SK-N-SH (cell line): ENCODE measurements around the gene TEAD1. TPM values are rescaled to one million over a fixed set of nuclear protein-coding genes. Genes with fewer than 3 reads are reported as not detected.

Experiments used
- CTCF ChIA-PET: fragments of 300-600, 350-600 bp; formaldehyde crosslinking; extraction: SDS; loops from one replicate; lab custom pipeline; 2021; lab: Yijun Ruan, JAX
- POLR2A ChIA-PET: fragments of 350-600 bp; sonication (Branson Sonifier 250); formaldehyde crosslinking; extraction: SDS; loops from one replicate; lab custom pipeline; 2020; ENCODE audit warnings: antibody characterized with exemption, inconsistent platforms; lab: Yijun Ruan, JAX
- DNase-seq: peaks from one replicate; pipeline ENCODE4 v3.0.0; 2012
- H2AFZ ChIP-seq: fragments of 200-600 bp; sonication (generic); 2 replicates; pipeline ENCODE4 v1.8.1; 2016; ENCODE audit warnings: antibody characterized with exemption, mild to moderate bottlenecking, low read depth
- H3F3A ChIP-seq: fragments of 200-600 bp; sonication (generic); replicated peaks from 2 replicates; pipeline ENCODE3; 2016; ENCODE audit warnings: antibody characterized with exemption, mild to moderate bottlenecking; ENCODE audit not compliant: insufficient read depth
- H3K27ac ChIP-seq, 2 experiments: fragments of 200-500 bp in 1 of 2; fragments of 200-600 bp in 1 of 2; sonication (Bioruptor generic) in 1 of 2; sonication (generic), shearing (Covaris generic) in 1 of 2; 2 replicates each; pipeline versions ENCODE4 v1.5.1 to v1.6.1; 2014 to 2016; ENCODE audit warnings: low read depth in 2 of 2, inconsistent platforms in 1 of 2, low read length in 1 of 2, mild to moderate bottlenecking in 1 of 2, mixed read lengths in 1 of 2
- H3K27me3 ChIP-seq: fragments of 200-600 bp; sonication (generic), shearing (Covaris generic); 2 replicates; pipeline ENCODE4 v1.6.1; 2016; ENCODE audit warnings: mixed run types; ENCODE audit not compliant: insufficient read depth
- H3K36me3 ChIP-seq, 2 experiments: fragments of 200-500 bp in 1 of 2; fragments of 200-600 bp in 1 of 2; sonication (Bioruptor generic) in 1 of 2; sonication (generic) in 1 of 2; replicated peaks in 1 of 2; 2 replicates each; pipeline versions ENCODE3 to v1.5.1; 2014 to 2016; ENCODE audit warnings: low read length in 1 of 2, mild to moderate bottlenecking in 1 of 2; ENCODE audit not compliant: insufficient read depth in 2 of 2, control insufficient read depth in 1 of 2
- H3K4me1 ChIP-seq, 2 experiments: fragments of 200-500 bp in 1 of 2; fragments of 200-600 bp in 1 of 2; sonication (Bioruptor generic) in 1 of 2; sonication (generic), shearing (Covaris generic) in 1 of 2; 2 replicates each; pipeline versions ENCODE4 v1.5.1 to v1.6.1; 2014 to 2016; ENCODE audit warnings: low read depth in 1 of 2, low read length in 1 of 2, mixed run types in 1 of 2; ENCODE audit not compliant: insufficient read depth in 2 of 2, control insufficient read depth in 1 of 2
- H3K4me2 ChIP-seq: fragments of 200-600 bp; sonication (generic), shearing (Covaris generic); 2 replicates; pipeline ENCODE4 v1.6.1; 2017; ENCODE audit warnings: mixed run types
- H3K4me3 ChIP-seq, 2 experiments: fragments of 200-500 bp in 1 of 2; fragments of 200-600 bp in 1 of 2; sonication (Bioruptor generic) in 1 of 2; sonication (generic), shearing (Covaris generic) in 1 of 2; 2 replicates each; pipeline versions ENCODE4 v1.5.1 to v1.8.1; 2014 to 2016; ENCODE audit warnings: low read depth in 2 of 2, inconsistent platforms in 1 of 2, low read length in 1 of 2, mild to moderate bottlenecking in 1 of 2, mixed read lengths in 1 of 2, moderate library complexity in 1 of 2
- H3K79me2 ChIP-seq: fragments of 200-600 bp; sonication (generic); 2 replicates; pipeline ENCODE4 v1.8.1; 2017; ENCODE audit warnings: mild to moderate bottlenecking; ENCODE audit not compliant: insufficient read depth
- H3K9ac ChIP-seq: fragments of 200-600 bp; sonication (generic); 2 replicates; pipeline ENCODE4 v1.6.1; 2017; ENCODE audit warnings: mixed run types
- H3K9me2 ChIP-seq: fragments of 200-600 bp; sonication (generic); 2 replicates; pipeline ENCODE4 v1.6.1; 2017; ENCODE audit warnings: mixed run types
- H3K9me3 ChIP-seq: fragments of 200-600 bp; sonication (generic); 2 replicates; pipeline ENCODE4 v1.6.1; 2017; ENCODE audit warnings: mixed run types, mild to moderate bottlenecking, moderate library complexity
- H4K20me1 ChIP-seq: fragments of 200-600 bp; sonication (generic); 2 replicates; pipeline ENCODE4 v1.6.1; 2017; ENCODE audit warnings: mild to moderate bottlenecking, mixed run types; ENCODE audit not compliant: insufficient read depth
- CHD2 ChIP-seq: fragments of 150-350 bp; IDR thresholded peaks from 2 replicates; pipeline ENCODE4 v1.6.1; 2018; ENCODE audit warnings: low read length; ENCODE audit not compliant: partially characterized antibody
- ELF1 ChIP-seq: IDR thresholded peaks from 2 replicates; pipeline ENCODE4 v1.4.0; 2012
- EP300 ChIP-seq, 2 experiments: IDR thresholded peaks; 2 replicates each; pipeline versions ENCODE4 v1.4.0 to v1.6.1; 2012; ENCODE audit warnings: borderline replicate concordance in 1 of 2, low read depth in 1 of 2, low read length in 1 of 2
- FOSL2 ChIP-seq: IDR thresholded peaks from 2 replicates; pipeline ENCODE4 v1.4.0; 2012; ENCODE audit warnings: low read depth, mild to moderate bottlenecking, moderate library complexity, borderline replicate concordance
- GABPA ChIP-seq: IDR thresholded peaks from 2 replicates; pipeline ENCODE4 v1.4.0; 2012; ENCODE audit warnings: low read depth, mild to moderate bottlenecking
- GATA2 ChIP-seq: sonication (generic); formaldehyde crosslinking; IDR thresholded peaks from 2 replicates; pipeline ENCODE4 v1.5.0; 2020; ENCODE audit warnings: mild to moderate bottlenecking, missing genetic modification reagents
- JUND ChIP-seq: IDR thresholded peaks from 2 replicates; pipeline ENCODE4 v1.4.0; 2012
- MAX ChIP-seq: IDR thresholded peaks from 2 replicates; pipeline ENCODE4 v1.4.0; 2012; ENCODE audit warnings: low read depth
- MEF2A ChIP-seq: IDR thresholded peaks from 2 replicates; pipeline ENCODE4 v1.4.0; 2012; ENCODE audit warnings: low read depth, borderline replicate concordance
- NFIC ChIP-seq: IDR thresholded peaks from 2 replicates; pipeline ENCODE4 v1.4.0; 2012; ENCODE audit warnings: borderline replicate concordance
- POLR2AphosphoS5 ChIP-seq: IDR thresholded peaks from 2 replicates; pipeline ENCODE4 v1.6.1; 2012; ENCODE audit warnings: low read depth, low read length
- RAD21 ChIP-seq: IDR thresholded peaks from 2 replicates; pipeline ENCODE4 v1.6.1; 2012; ENCODE audit warnings: mild to moderate bottlenecking, low read length
- RCOR1 ChIP-seq: fragments of 150-350 bp; IDR thresholded peaks from 2 replicates; pipeline ENCODE4 v1.6.1; 2017; ENCODE audit warnings: antibody characterized with exemption, low read length
- RFX5 ChIP-seq: IDR thresholded peaks from 2 replicates; pipeline ENCODE4 v1.6.1; 2012; ENCODE audit warnings: mild to moderate bottlenecking, improper control_type of control experiment, low read length
- RXRA ChIP-seq: IDR thresholded peaks from 2 replicates; pipeline ENCODE4 v1.4.0; 2012; ENCODE audit warnings: low read depth, mild to moderate bottlenecking, borderline replicate concordance
- SIN3A ChIP-seq: IDR thresholded peaks from 2 replicates; pipeline ENCODE4 v1.6.1; 2012; ENCODE audit warnings: low read depth, mild to moderate bottlenecking, low read length, moderate library complexity, borderline replicate concordance
- TCF12 ChIP-seq: IDR thresholded peaks from 2 replicates; pipeline ENCODE4 v1.4.0; 2012
- TEAD4 ChIP-seq: IDR thresholded peaks from 2 replicates; pipeline ENCODE4 v1.4.0; 2012; ENCODE audit warnings: mild to moderate bottlenecking, borderline replicate concordance; ENCODE audit not compliant: insufficient read depth
- WGBS: methylation state at CpG from one replicate; pipeline ENCODE4 v1.1.6; 2017; ENCODE audit warnings: low lambda C conversion rate; 5-methylcytosine and 5-hydroxymethylcytosine counted together
- polyA plus RNA-seq, 3 experiments: library from polyadenylated mRNA; depleted of rRNA; stranded (reverse); fragments of >200 nt; gene quantifications; 2 replicates each; pipeline ENCODE4 v1.2.3, GENCODE V29; 2012
- TF ChIP-seq, protein P1 (sequence below): IDR thresholded peaks from 2 replicates; pipeline ENCODE4; 2012
- TF ChIP-seq, protein P2 (sequence below): IDR thresholded peaks from 2 replicates; pipeline ENCODE4 v1.4.0; 2012; ENCODE audit warnings: low read depth, borderline replicate concordance

The TEAD1 gene
- polyA plus RNA-seq, 1 of the 3 experiments (the other 2 are of a cell fraction), result 31.2 TPM

GRCh38 chr11:12727563-12728211, 53.5 kb downstream of the TEAD1 start:
- Histone ChIP-seq H3K36me3 (no peaks in the 10 kb centered on the region), H3K4me3 (no peak overlapping the region), H3K9me2 (no peaks in the 10 kb centered on the region), H3K4me1 (peaks cover 56 to 57% of the 10 kb centered on the region in 2 experiments), H3K9me3 (no peaks in the 10 kb centered on the region), H3K27me3 (no peaks in the 10 kb centered on the region), H3K27ac (peak overlapping the region; percentile 75 to 89), H3K79me2 (peaks cover 98% of the 10 kb centered on the region), H3F3A (peaks cover 34% of the 10 kb centered on the region), H3K9ac (no peak overlapping the region; the same call in 1 of the 2 replicates), H3K4me2 (peak overlapping the region; percentile 55), H2AFZ (no peak overlapping the region), H4K20me1 (peaks cover 55% of the 10 kb centered on the region)
- ChIA-PET CTCF (no interaction called here), POLR2A (no interaction called here)
- TF ChIP-seq NFIC (peak; percentile 81), CHD2 (no peak), RXRA (0 out of 2 replicates have a peak, but pooled peaks have one; percentile 15), RAD21 (no peak), RCOR1 (no peak), JUND (peak; percentile 25; the same call in 1 of the 2 replicates), POLR2AphosphoS5 (0 out of 2 replicates have a peak, but pooled peaks have one; percentile 18), EP300 (IDR thresholded peaks at IDR 0.05; ENCODE audit: borderline replicate concordance in 1 of 2, low read depth in 1 of 2, low read length in 1 of 2) (peak in 1 of 2 experiments; percentile 44; a peak in 1 of 4 replicates), TCF12 (peak; percentile 56), MAX (0 out of 2 replicates have a peak, but pooled peaks have one; percentile 25)
- TF ChIP-seq, protein P1, sequence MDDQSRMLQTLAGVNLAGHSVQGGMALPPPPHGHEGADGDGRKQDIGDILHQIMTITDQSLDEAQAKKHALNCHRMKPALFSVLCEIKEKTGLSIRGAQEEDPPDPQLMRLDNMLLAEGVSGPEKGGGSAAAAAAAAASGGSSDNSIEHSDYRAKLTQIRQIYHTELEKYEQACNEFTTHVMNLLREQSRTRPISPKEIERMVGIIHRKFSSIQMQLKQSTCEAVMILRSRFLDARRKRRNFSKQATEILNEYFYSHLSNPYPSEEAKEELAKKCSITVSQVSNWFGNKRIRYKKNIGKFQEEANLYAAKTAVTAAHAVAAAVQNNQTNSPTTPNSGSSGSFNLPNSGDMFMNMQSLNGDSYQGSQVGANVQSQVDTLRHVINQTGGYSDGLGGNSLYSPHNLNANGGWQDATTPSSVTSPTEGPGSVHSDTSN, result peak; percentile 51
- TF ChIP-seq, protein P2, sequence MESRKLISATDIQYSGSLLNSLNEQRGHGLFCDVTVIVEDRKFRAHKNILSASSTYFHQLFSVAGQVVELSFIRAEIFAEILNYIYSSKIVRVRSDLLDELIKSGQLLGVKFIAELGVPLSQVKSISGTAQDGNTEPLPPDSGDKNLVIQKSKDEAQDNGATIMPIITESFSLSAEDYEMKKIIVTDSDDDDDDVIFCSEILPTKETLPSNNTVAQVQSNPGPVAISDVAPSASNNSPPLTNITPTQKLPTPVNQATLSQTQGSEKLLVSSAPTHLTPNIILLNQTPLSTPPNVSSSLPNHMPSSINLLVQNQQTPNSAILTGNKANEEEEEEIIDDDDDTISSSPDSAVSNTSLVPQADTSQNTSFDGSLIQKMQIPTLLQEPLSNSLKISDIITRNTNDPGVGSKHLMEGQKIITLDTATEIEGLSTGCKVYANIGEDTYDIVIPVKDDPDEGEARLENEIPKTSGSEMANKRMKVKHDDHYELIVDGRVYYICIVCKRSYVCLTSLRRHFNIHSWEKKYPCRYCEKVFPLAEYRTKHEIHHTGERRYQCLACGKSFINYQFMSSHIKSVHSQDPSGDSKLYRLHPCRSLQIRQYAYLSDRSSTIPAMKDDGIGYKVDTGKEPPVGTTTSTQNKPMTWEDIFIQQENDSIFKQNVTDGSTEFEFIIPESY, result no peak
- 67% methylated on average over 5 of the region's 5 CpGs for WGBS
- DNase-seq, result no peak

DNA sequence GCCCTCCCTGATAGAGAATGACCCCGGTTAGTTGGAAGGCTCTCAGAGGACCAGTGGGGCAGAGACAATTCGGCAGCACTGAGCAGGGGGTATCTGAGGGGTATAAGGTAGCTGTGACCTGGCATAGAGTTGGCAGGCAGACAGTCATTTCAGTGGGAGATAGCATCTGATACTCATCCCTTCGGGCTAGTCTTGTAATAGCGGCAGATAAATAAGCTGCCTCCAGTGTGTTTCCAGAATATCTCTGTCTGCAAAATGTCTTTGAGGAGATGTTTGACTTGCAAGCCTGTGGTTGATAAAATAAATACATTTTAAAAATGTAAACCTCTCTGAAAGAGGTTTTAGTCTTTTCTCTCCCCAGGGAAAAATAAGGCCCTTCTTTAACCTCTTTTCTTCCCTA, 54.2 kb downstream of the TEAD1 start:
- CTCF ChIA-PET, result no interaction called here
- no peak overlapping the region for H3K9ac ChIP-seq
- H3K27ac ChIP-seq, result peak overlapping the region; percentile 75 to 89
- H3K27me3 ChIP-seq, result no peaks in the 10 kb centered on the region
- no peaks in the 10 kb centered on the region for H3K9me2 ChIP-seq
- peaks cover 52% of the 10 kb centered on the region for H4K20me1 ChIP-seq
- peak; percentile 44 for DNase-seq
- peak; percentile 12 for TF ChIP-seq CHD2
- TF ChIP-seq ELF1, result no peak
- TF ChIP-seq RCOR1, result peak; percentile 46; the same call in 1 of the 2 replicates
- TF ChIP-seq TEAD4, result no peak
- peak; percentile 34 to 65; a peak in 2 of 4 replicates for TF ChIP-seq EP300 (IDR thresholded peaks at IDR 0.05; ENCODE audit: borderline replicate concordance in 1 of 2, low read depth in 1 of 2, low read length in 1 of 2)
- TF ChIP-seq MEF2A, result no peak
- TF ChIP-seq TCF12, result peak; percentile 45
- TF ChIP-seq GATA2 (CRISPR knock-in tag), result peak; percentile 69
- TF ChIP-seq GABPA, result no peak
- no peak for TF ChIP-seq FOSL2
- TF ChIP-seq NFIC, result peak; percentile 41; the same call in 1 of the 2 replicates
- TF ChIP-seq, protein P1, result peak; percentile 39
- no peak for TF ChIP-seq SIN3A
- peak; percentile 45; the same call in 1 of the 2 replicates for TF ChIP-seq RXRA
- no peak for TF ChIP-seq MAX
- no peak for TF ChIP-seq RFX5
- TF ChIP-seq, all 33 proteins: peak for 8
- Histone ChIP-seq H3K79me2 (peaks cover 98% of the 10 kb centered on the region), H3K9me3 (no peaks in the 10 kb centered on the region), H3K4me1 (peaks cover 56 to 60% of the 10 kb centered on the region in 2 experiments), H3K4me3 (no peak overlapping the region), H3K4me2 (peak overlapping the region; percentile 55), H3F3A (peaks cover 32% of the 10 kb centered on the region), H3K36me3 (no peaks in the 10 kb centered on the region), H2AFZ (no peak overlapping the region)
- POLR2A ChIA-PET, result no interaction called here
- 19% methylated on average over 4 of the region's 4 CpGs for WGBS
